NT2/D1 (cell line): Measurements from ENCODE around the gene RAB1A.

Experiments used
- DNase-seq: peaks from one replicate; pipeline ENCODE4 v3.0.0-alpha.2; 2011; ENCODE audit warnings: low read depth, low spot score
- H3K27me3 ChIP-seq: 2 replicates; pipeline ENCODE4 v1.6.0; 2011; ENCODE audit warnings: mild to moderate bottlenecking; ENCODE audit not compliant: insufficient read length, insufficient read depth
- H3K36me3 ChIP-seq: 2 replicates; pipeline ENCODE4 v1.6.1; 2011; ENCODE audit warnings: mild to moderate bottlenecking, low read length, mixed read lengths; ENCODE audit not compliant: insufficient read depth, insufficient read length
- H3K4me1 ChIP-seq: 2 replicates; pipeline ENCODE4 v1.5.1; 2011; ENCODE audit not compliant: insufficient read depth, insufficient read length
- H3K4me3 ChIP-seq: 2 replicates; pipeline ENCODE4 v1.5.1; 2011; ENCODE audit warnings: low read depth; ENCODE audit not compliant: insufficient read length
- H3K9ac ChIP-seq: 2 replicates; pipeline ENCODE4 v1.6.0; 2011; ENCODE audit warnings: low read depth; ENCODE audit not compliant: insufficient read length
- H3K9me3 ChIP-seq: 2 replicates; pipeline ENCODE4 v1.5.1; 2011; ENCODE audit warnings: mild to moderate bottlenecking, low read length; ENCODE audit not compliant: insufficient read depth
- SUZ12 ChIP-seq: IDR thresholded peaks from 2 replicates; pipeline ENCODE4 v1.6.1; 2011; ENCODE audit not compliant: insufficient read length, insufficient read depth; ENCODE audit errors: extremely low read depth
- YY1 ChIP-seq: IDR thresholded peaks from 2 replicates; pipeline ENCODE4 v1.6.1; 2011; ENCODE audit not compliant: insufficient read length, insufficient read depth
- ZNF274 ChIP-seq: IDR thresholded peaks from 2 replicates; pipeline ENCODE4 v1.6.1; 2011; ENCODE audit warnings: mild to moderate bottlenecking, low read depth, low read length

RAB1A gene

GRCh38 chr2:65039640-65040039, 90.3 kb downstream of the RAB1A start:
- no peak for TF ChIP-seq SUZ12
- TF ChIP-seq YY1: no peak
- TF ChIP-seq ZNF274: no peak
- Histone ChIP-seq H3K36me3 (peaks cover 2% of the 10 kb centered on the region), H3K9ac (no peak overlapping the region), H3K9me3 (peaks cover 19% of the 10 kb centered on the region), H3K4me1 (no peaks in the 10 kb centered on the region), H3K4me3 (no peak overlapping the region), H3K27me3 (no peaks in the 10 kb centered on the region)
- no peak for DNase-seq

- no peak for DNase-seq
- TF ChIP-seq SUZ12: no peak
- TF ChIP-seq ZNF274: no peak
- TF ChIP-seq YY1: no peak
- Histone ChIP-seq H3K9ac (no peak overlapping the region), H3K4me3 (no peak overlapping the region), H3K4me1 (no peaks in the 10 kb centered on the region), H3K27me3 (no peaks in the 10 kb centered on the region), H3K36me3 (no peaks in the 10 kb centered on the region), H3K9me3 (no peaks in the 10 kb centered on the region)
These were observed 92.7 kb downstream of the RAB1A start for GRCh38 chr2:65037178-65037577.
